HCT116 (cell line): ENCODE measurements around the gene PTP4A2. TPM values are rescaled to one million over a fixed set of nuclear protein-coding genes. Genes with fewer than 3 reads are reported as not detected.

Experiments used
- ATAC-seq: fragments of 200-7000 bp; cut with Tn5 transposase; 2 replicates; pipeline ENCODE4 v1.9.1; 2020; ENCODE audit warnings: mild to moderate bottlenecking, moderate library complexity
- BruUV-seq: library from RNA; stranded (reverse); fragments of 400-500 nt; replicated peaks from 2 replicates; lab custom pipeline; 2021; lab: Mats Ljungman, UMichigan
- CTCF ChIA-PET: fragments of 300-600 bp; sonication (Branson Sonifier 250); formaldehyde crosslinking; loops from one replicate; lab custom pipeline; 2021; ENCODE audit warnings: antibody characterized with exemption; lab: Charles Lee
- POLR2A ChIA-PET: fragments of 300-600, 350-600 bp; sonication (Branson Sonifier 250); formaldehyde crosslinking; loops from one replicate; lab custom pipeline; 2021; ENCODE audit warnings: antibody characterized with exemption; lab: Charles Lee
- RAD21 ChIA-PET, 2 experiments: fragments of 300-600 bp; sonication (Branson Sonifier 250); formaldehyde crosslinking; loops; one replicate each; lab custom pipeline; 2023; ENCODE audit warnings: low total read pairs in 2 of 2; ENCODE audit not compliant: uncharacterized antibody in 2 of 2, unreplicated experiment in 2 of 2, low non-redundant PET in 1 of 2; lab: Charles Lee
- DNase-seq: peaks from one replicate; pipeline ENCODE4 v3.0.0-alpha.2; 2010; ENCODE audit warnings: low read depth, low spot score
- H2AFZ ChIP-seq: fragments of 200-600 bp; shearing (Covaris generic), sonication (generic); 2 replicates; pipeline ENCODE4 v1.6.1; 2017; ENCODE audit warnings: low read depth, mixed run types, mixed read lengths, antibody characterized with exemption, low read length; ENCODE audit not compliant: poor library complexity, severe bottlenecking
- H3K27ac ChIP-seq: 2 replicates; pipeline ENCODE4 v1.5.1; 2012; ENCODE audit warnings: low read depth, low read length
- H3K27me3 ChIP-seq: fragments of 200-600 bp; sonication (generic); 2 replicates; pipeline ENCODE4 v1.6.1; 2016; ENCODE audit warnings: mixed run types, low read length, mixed read lengths; ENCODE audit not compliant: insufficient read depth
- H3K36me3 ChIP-seq, 2 experiments: fragments of 200-500 bp in 1 of 2; fragments of 200-600 bp in 1 of 2; sonication (Bioruptor generic) in 1 of 2; sonication (generic) in 1 of 2; 2 replicates each; pipeline versions ENCODE4 v1.5.1 to v1.6.1; 2014 to 2016; ENCODE audit warnings: low read length in 2 of 2, inconsistent platforms in 1 of 2, mixed read lengths in 1 of 2, mixed run types in 1 of 2; ENCODE audit not compliant: insufficient read depth in 2 of 2, control insufficient read depth in 1 of 2
- H3K4me1 ChIP-seq, 2 experiments: fragments of 200-600 bp in 1 of 2; sonication (generic) in 1 of 2; 2 replicates each; pipeline versions ENCODE4 v1.5.1 to v1.6.1; 2012 to 2017; ENCODE audit warnings: low read length in 2 of 2, inconsistent platforms in 1 of 2, mild to moderate bottlenecking in 1 of 2, mixed read lengths in 1 of 2, mixed run types in 1 of 2, moderate library complexity in 1 of 2; ENCODE audit not compliant: insufficient read depth in 2 of 2, control insufficient read depth in 1 of 2
- H3K4me2 ChIP-seq: fragments of 200-600 bp; sonication (generic); 2 replicates; pipeline ENCODE4 v1.6.1; 2017; ENCODE audit warnings: mixed run types, low read length, mixed read lengths
- H3K4me3 ChIP-seq, 2 experiments: fragments of 200-600 bp in 1 of 2; sonication (generic) in 1 of 2; replicated peaks in 1 of 2; 2 replicates each; pipeline ENCODE4 v1.5.1; 2011 to 2016; ENCODE audit warnings: low read length in 2 of 2, control low read depth in 1 of 2, low read depth in 1 of 2, mild to moderate bottlenecking in 1 of 2, mixed read lengths in 1 of 2, mixed run types in 1 of 2
- H3K79me2 ChIP-seq: fragments of 200-600 bp; sonication (generic); 2 replicates; pipeline ENCODE4 v1.6.1; 2017; ENCODE audit warnings: mild to moderate bottlenecking, mixed run types, low read length, moderate library complexity, mixed read lengths; ENCODE audit not compliant: insufficient read depth
- H3K9ac ChIP-seq: fragments of 200-600 bp; sonication (generic); 2 replicates; pipeline ENCODE4 v1.6.1; 2016; ENCODE audit warnings: low read length, mixed read lengths
- H3K9me2 ChIP-seq: fragments of 200-600 bp; sonication (generic), shearing (Covaris generic); 2 replicates; pipeline ENCODE4 v1.6.1; 2017; ENCODE audit warnings: mixed run types, mild to moderate bottlenecking, moderate library complexity; ENCODE audit not compliant: insufficient read depth
- H3K9me3 ChIP-seq, 2 experiments: fragments of 200-500 bp in 1 of 2; fragments of 200-600 bp in 1 of 2; sonication (Bioruptor generic) in 1 of 2; sonication (generic) in 1 of 2; 2 replicates each; pipeline ENCODE4 v1.6.1; 2014 to 2017; ENCODE audit warnings: low read length in 2 of 2, mixed read lengths in 2 of 2, inconsistent platforms in 1 of 2, low read depth in 1 of 2, mild to moderate bottlenecking in 1 of 2, mixed run types in 1 of 2, moderate library complexity in 1 of 2; ENCODE audit not compliant: control insufficient read depth in 1 of 2, insufficient read depth in 1 of 2
- H4K20me1 ChIP-seq: fragments of 200-600 bp; sonication (generic), shearing (Covaris generic); 2 replicates; pipeline ENCODE4 v1.6.1; 2017; ENCODE audit warnings: mixed run types, mild to moderate bottlenecking, moderate library complexity; ENCODE audit not compliant: insufficient read depth
- ATF3 ChIP-seq: IDR thresholded peaks from 2 replicates; pipeline ENCODE4 v1.6.1; 2012
- CBX3 ChIP-seq: IDR thresholded peaks from 2 replicates; pipeline ENCODE4 v1.6.1; 2012; ENCODE audit warnings: low read depth
- EGR1 ChIP-seq: IDR thresholded peaks from 2 replicates; pipeline ENCODE4 v1.6.1; 2012; ENCODE audit warnings: low read depth
- ELF1 ChIP-seq: IDR thresholded peaks from 2 replicates; pipeline ENCODE4 v1.6.1; 2012; ENCODE audit warnings: low read depth, borderline replicate concordance
- FOSL1 ChIP-seq: IDR thresholded peaks from 2 replicates; pipeline ENCODE4 v1.6.1; 2012; ENCODE audit warnings: low read depth
- JUND ChIP-seq: IDR thresholded peaks from 2 replicates; pipeline ENCODE4 v1.6.1; 2012
- MAX ChIP-seq: IDR thresholded peaks from 2 replicates; pipeline ENCODE4 v1.6.1; 2012
- RAD21 ChIP-seq: IDR thresholded peaks from 2 replicates; pipeline ENCODE4 v1.6.1; 2012; ENCODE audit warnings: low read depth, mild to moderate bottlenecking
- SP1 ChIP-seq: IDR thresholded peaks from 2 replicates; pipeline ENCODE4 v1.6.1; 2012; ENCODE audit warnings: low read depth
- SRF ChIP-seq: IDR thresholded peaks from 2 replicates; pipeline ENCODE4 v1.6.1; 2012; ENCODE audit warnings: low read depth
- TCF7L2 ChIP-seq: IDR thresholded peaks from 2 replicates; pipeline ENCODE4 v1.7.0; 2011; ENCODE audit warnings: borderline replicate concordance, inconsistent platforms; ENCODE audit not compliant: insufficient read depth, insufficient read length; ENCODE audit errors: extremely low read depth
- ZFX ChIP-seq: fragments of 450-650 bp; IDR thresholded peaks from 2 replicates; pipeline ENCODE4 v1.6.1; 2017
- intact Hi-C: fragments of 100-400 bp; cut with micrococcal nuclease; formaldehyde crosslinking; loops from 2 replicates; pipeline ENCODE4 v1.10.0; 2022
- total RNA-seq: library from RNA; stranded (reverse); gene quantifications from one replicate; pipeline ENCODE4 v1.2.1, GENCODE V29; 2021; ENCODE audit not compliant: unreplicated experiment
- TF ChIP-seq, protein P1 (sequence below), 3 experiments: fragments of 200-600 bp in 1 of 3; sonication (generic) in 1 of 3; IDR thresholded peaks in 2 of 3; conservative IDR thresholded peaks in 1 of 3; 2 replicates each; pipeline ENCODE4 v1.5.1; 2012 to 2017; ENCODE audit warnings: low read depth in 2 of 3, low read length in 2 of 3, antibody characterized with exemption in 1 of 3, borderline replicate concordance in 1 of 3, control low read depth in 1 of 3, mild to moderate bottlenecking in 1 of 3, mixed read lengths in 1 of 3, mixed run types in 1 of 3, moderate library complexity in 1 of 3; ENCODE audit not compliant: insufficient read depth in 1 of 3
- TF ChIP-seq, protein P2 (sequence below): IDR thresholded peaks from 2 replicates; pipeline ENCODE4 v1.6.1; 2011; ENCODE audit warnings: mild to moderate bottlenecking, low read length, moderate library complexity; ENCODE audit not compliant: insufficient replicate concordance; ENCODE audit errors: extremely low read depth
- TF ChIP-seq, protein P3 (sequence below): IDR thresholded peaks from 2 replicates; pipeline ENCODE4 v1.6.1; 2012; ENCODE audit warnings: low read depth

The PTP4A2 gene
- total RNA-seq, 1 experiment from 2014 or later, result 267 TPM

DNA sequence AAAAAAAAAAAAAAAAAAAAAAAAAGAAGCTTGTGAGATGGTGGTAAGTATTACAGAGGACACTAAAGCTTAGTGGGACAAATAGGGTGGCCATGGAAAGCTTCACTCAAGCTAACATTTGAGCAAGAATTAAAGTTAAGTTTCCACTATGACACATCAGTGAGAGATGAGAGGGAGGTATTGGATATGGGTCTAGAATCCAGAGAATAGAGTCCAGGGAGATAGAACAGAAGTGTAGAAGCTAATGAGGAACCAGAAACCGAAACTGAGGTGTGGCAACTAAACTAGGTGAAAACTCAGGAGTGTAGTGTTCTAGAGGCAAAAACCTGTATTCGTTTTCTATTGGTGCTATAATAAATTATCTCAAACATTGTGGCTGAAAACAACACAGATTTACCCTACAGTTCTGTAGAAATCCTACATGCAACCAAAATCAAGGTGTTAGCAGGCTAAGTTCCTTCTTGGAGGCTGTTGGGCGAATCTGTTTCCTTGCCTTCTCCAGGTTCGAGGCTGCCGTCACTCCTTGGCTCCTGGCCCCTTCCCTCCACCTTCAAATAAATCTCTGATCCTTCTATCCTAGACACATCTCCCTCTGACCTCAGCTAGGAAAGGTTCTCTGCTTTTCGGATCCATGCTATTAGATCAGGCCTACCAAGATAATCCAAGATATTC is 36.2 kb downstream of the PTP4A2 start (continued):
- TF ChIP-seq, protein P1, sequence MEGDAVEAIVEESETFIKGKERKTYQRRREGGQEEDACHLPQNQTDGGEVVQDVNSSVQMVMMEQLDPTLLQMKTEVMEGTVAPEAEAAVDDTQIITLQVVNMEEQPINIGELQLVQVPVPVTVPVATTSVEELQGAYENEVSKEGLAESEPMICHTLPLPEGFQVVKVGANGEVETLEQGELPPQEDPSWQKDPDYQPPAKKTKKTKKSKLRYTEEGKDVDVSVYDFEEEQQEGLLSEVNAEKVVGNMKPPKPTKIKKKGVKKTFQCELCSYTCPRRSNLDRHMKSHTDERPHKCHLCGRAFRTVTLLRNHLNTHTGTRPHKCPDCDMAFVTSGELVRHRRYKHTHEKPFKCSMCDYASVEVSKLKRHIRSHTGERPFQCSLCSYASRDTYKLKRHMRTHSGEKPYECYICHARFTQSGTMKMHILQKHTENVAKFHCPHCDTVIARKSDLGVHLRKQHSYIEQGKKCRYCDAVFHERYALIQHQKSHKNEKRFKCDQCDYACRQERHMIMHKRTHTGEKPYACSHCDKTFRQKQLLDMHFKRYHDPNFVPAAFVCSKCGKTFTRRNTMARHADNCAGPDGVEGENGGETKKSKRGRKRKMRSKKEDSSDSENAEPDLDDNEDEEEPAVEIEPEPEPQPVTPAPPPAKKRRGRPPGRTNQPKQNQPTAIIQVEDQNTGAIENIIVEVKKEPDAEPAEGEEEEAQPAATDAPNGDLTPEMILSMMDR (IDR thresholded peaks at IDR 0.05 in 2 of 3, conservative IDR thresholded peaks at IDR 0.05 in 1 of 3; ENCODE audit: borderline replicate concordance in 1 of 3, insufficient read depth in 1 of 3, low read depth in 2 of 3, low read length in 2 of 3), result no peak
- TF ChIP-seq SP1 (no peak), ELF1 (no peak), SRF (no peak), TCF7L2 (no peak)

DNA sequence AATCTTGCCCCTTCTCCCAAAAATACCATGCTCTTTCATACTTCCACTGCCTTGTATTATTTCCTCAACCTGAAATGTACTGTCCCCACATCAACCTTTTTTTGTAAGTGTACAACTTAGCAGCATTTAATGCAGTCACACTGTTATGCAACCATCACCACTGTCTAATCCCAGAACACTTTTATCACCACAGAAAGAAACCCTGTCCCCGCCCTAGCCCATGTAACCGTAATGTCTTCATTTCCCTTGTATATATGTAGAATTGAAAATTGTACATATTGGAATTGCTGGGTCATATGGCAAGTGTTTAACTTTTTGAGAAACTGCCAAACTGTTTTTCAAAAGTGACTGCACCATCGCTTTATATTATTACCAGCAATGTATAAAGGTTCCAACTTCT is 37.4 kb downstream of the PTP4A2 start:
- Histone ChIP-seq H2AFZ (no peak overlapping the region), H3K4me2 (no peak overlapping the region), H3K36me3 (no peaks in the 10 kb centered on the region), H3K9me3 (no peaks in the 10 kb centered on the region), H3K79me2 (no peaks in the 10 kb centered on the region), H3K9me2 (no peaks in the 10 kb centered on the region), H3K4me1 (no peaks in the 10 kb centered on the region), H3K27me3 (no peaks in the 10 kb centered on the region), H3K9ac (no peak overlapping the region), H3K27ac (no peak overlapping the region), H3K4me3 (no peak overlapping the region), H4K20me1 (no peaks in the 10 kb centered on the region)
- ChIA-PET POLR2A (no interaction called here), RAD21 (no interaction called here), CTCF (no interaction called here)
- no peak for DNase-seq
- intact Hi-C loops, result loop anchor here (5.0 kb wide), 1 partner anchor 62 kb away; no protein-coding TSS in a partner anchor
- ATAC-seq, result no peak
- BruUV-seq, result no TSS peak
- TF ChIP-seq, protein P2, sequence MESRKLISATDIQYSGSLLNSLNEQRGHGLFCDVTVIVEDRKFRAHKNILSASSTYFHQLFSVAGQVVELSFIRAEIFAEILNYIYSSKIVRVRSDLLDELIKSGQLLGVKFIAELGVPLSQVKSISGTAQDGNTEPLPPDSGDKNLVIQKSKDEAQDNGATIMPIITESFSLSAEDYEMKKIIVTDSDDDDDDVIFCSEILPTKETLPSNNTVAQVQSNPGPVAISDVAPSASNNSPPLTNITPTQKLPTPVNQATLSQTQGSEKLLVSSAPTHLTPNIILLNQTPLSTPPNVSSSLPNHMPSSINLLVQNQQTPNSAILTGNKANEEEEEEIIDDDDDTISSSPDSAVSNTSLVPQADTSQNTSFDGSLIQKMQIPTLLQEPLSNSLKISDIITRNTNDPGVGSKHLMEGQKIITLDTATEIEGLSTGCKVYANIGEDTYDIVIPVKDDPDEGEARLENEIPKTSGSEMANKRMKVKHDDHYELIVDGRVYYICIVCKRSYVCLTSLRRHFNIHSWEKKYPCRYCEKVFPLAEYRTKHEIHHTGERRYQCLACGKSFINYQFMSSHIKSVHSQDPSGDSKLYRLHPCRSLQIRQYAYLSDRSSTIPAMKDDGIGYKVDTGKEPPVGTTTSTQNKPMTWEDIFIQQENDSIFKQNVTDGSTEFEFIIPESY, result no peak
- no peak for TF ChIP-seq EGR1
- TF ChIP-seq ATF3, result no peak
- no peak for TF ChIP-seq TCF7L2
- no peak for TF ChIP-seq MAX
- TF ChIP-seq, protein P3, sequence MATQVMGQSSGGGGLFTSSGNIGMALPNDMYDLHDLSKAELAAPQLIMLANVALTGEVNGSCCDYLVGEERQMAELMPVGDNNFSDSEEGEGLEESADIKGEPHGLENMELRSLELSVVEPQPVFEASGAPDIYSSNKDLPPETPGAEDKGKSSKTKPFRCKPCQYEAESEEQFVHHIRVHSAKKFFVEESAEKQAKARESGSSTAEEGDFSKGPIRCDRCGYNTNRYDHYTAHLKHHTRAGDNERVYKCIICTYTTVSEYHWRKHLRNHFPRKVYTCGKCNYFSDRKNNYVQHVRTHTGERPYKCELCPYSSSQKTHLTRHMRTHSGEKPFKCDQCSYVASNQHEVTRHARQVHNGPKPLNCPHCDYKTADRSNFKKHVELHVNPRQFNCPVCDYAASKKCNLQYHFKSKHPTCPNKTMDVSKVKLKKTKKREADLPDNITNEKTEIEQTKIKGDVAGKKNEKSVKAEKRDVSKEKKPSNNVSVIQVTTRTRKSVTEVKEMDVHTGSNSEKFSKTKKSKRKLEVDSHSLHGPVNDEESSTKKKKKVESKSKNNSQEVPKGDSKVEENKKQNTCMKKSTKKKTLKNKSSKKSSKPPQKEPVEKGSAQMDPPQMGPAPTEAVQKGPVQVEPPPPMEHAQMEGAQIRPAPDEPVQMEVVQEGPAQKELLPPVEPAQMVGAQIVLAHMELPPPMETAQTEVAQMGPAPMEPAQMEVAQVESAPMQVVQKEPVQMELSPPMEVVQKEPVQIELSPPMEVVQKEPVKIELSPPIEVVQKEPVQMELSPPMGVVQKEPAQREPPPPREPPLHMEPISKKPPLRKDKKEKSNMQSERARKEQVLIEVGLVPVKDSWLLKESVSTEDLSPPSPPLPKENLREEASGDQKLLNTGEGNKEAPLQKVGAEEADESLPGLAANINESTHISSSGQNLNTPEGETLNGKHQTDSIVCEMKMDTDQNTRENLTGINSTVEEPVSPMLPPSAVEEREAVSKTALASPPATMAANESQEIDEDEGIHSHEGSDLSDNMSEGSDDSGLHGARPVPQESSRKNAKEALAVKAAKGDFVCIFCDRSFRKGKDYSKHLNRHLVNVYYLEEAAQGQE, result no peak
- no peak for TF ChIP-seq SRF
- no peak for TF ChIP-seq CBX3
- TF ChIP-seq RAD21, result no peak
- TF ChIP-seq ZFX, result no peak
- TF ChIP-seq JUND, result no peak
- no peak for TF ChIP-seq FOSL1
